GM18867 (cell line): ENCODE data around the gene HCRTR2.
"Not testable (repeated sequence)": the region's sequence is repeated elsewhere in the genome, so short reads cannot be mapped to it uniquely, and the experiment has no call there.

ENCODE experiments used
- ATAC-seq: cut with Tn5 transposase; IDR thresholded peaks from one replicate; pipeline ENCODE4 v1.9.1; 2021; ENCODE audit warnings: mild to moderate bottlenecking, moderate library complexity; ENCODE audit not compliant: unreplicated experiment

HCRTR2 gene

DNA sequence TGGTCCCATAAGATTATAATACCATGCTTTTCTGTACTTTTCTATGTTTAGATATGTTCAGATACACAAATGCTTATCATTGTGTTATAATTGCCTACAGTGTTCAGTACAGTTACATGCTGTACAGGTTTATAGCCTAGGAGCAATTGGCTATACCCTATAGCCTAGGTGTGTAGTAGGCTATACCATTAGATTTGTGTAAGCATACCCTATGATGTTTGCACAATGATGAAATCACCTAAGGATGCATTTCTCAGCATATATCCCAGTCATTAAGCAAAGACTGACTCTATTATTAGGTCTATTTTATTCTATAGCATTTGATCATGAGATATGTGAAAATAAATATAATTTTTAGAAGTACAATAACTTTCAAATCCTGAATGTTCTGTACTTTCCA is 36.6 kb downstream of the HCRTR2 start:
- ATAC-seq: no peak

DNA sequence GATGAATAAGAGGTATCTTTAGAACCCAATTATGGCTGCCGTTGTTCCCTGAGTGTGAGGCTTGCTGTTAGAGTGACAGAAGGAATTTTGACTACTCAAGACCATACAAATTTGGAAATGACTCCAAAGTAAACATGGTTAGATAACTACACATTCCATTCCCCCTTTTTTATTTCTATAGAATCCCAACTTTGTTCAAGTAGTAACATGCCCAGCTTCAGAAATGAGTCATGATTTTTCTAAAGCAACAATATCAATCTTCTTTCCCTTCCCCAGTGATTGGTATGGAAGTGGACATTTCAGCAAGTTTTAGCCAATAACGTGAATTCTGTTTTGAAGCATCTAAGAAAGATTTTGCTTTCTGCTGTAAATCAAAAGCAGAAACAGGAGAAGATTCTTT is 37.8 kb downstream of the HCRTR2 start:
- ATAC-seq: no peak

DNA sequence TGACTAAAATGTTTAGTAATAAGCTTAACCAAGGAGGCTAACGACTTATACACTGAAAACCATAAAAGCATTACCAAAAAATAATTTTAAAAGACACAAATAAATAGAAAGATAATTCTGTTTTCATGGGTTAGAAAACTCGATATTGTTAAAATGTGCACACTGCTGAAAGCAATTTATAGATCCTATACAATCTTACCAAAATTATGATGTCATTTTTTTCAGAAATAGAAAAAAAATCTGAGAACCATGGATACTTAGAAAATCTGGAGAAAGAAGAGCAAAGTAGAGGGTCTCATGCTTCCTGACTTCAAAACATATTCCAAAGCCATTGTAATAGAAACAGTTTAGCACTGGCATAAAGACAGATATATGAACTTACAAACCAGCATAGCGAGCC is 46.6 kb downstream of the HCRTR2 start:
- ATAC-seq: no peak

GRCh38 chr6:55227862-55228261 is 53.5 kb downstream of the HCRTR2 start:
- no peak for ATAC-seq

DNA sequence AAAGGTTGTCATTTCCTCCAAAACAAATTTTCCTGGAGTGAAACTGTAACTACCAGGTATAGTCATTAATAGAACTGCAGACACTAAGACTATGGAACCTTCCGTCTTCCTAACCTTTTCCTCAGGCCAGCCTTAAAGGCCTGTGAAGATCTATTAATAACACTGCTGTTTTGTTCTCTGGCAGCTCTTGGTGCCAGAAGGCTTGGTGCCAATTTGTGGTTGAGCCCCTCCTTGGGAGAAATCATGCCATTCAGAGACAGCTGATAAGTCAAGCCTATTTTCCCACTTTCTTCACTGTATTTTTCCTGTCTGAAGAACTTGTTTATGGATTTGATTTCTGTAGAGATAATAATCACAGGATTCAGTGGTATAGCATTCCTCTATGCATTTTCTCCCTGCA is 64.8 kb downstream of the HCRTR2 start:
- no peak for ATAC-seq

GRCh38 chr6:55240975-55241605 is 66.8 kb downstream of the HCRTR2 start:
- not testable (repeated sequence) for ATAC-seq

GRCh38 chr6:55250400-55250799 is 76.1 kb downstream of the HCRTR2 start:
- ATAC-seq: no peak

DNA sequence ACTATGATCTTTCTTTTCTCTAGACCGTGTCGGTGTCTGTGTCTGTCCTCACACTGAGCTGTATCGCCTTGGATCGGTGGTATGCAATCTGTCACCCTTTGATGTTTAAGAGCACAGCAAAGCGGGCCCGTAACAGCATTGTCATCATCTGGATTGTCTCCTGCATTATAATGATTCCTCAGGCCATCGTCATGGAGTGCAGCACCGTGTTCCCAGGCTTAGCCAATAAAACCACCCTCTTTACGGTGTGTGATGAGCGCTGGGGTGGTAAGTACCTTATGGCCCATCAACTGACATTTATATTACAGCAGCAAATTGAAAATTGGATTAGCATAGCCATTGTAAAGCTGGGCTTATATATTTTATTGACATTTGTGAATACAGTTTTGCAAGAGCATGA is 80.8 kb downstream of the HCRTR2 start:
- no peak for ATAC-seq

DNA sequence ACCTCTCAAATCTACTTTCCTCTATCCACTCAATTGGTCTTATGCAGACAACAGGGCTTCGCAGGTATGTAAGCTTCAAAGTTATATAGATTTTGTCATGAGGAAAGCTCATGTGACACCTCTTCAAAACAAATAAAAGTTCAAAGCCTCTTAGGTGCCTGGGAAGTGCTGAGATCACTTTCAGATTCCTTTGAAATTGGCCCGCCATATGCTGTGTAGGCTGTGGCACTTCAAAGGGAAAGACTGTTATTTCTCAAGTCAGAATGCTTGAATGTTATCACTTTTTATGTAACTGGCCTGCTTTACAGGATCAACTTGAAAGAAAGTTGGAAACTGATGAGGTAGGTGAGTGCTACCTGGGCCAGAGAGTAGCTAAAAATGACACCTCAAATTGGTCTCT is 85.9 kb downstream of the HCRTR2 start:
- no peak for ATAC-seq

DNA sequence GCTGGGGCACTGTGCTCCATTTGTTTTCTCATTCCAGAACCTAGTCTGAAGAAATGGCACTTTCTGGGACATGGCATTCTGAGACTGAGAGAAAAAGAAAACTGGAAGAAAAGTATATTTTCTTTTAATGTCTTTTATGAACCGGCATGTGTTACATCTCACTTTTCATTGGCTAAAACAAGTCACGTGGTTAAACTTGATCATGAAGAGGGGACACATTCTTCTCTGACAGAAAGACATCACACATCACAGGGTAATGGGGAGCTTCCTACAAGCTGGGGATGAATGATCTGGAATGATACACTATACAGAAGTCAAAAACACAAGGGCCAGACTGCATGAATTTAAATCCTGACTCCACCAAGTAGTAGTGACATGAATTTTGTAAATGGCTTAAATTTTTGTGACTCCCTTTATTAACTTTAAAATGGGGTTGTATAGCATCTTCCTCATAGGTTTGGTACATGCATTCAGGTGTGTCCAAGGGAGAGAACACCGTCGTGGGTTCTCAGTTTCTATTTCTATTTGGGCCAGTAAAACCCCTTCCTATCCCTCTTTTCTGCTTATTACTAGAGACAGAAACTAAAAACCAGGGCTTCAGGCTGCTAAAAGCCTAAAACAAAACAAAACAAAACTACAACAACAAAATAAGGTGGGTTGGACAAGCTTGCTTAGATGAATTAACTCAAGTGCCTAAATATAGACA is 91.2 kb downstream of the HCRTR2 start:
- ATAC-seq: no peak

DNA sequence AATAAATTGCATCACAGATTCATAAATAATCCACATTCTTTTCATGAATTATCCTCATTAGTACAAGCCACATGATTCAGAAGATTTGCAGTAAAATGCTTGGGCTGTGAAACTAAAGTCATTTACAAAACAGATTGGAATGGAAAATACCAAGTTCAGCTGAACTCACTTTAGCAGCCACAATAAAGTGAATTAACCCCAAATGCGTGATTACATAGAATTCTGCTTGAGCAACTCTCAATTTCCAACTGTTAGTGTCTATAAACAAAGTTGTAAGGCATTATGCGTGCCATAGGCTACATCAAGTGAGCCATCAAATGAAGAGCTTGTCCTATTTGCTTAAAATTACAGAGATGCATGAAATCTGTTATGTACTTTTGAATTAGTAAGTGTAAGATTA is 92.6 kb downstream of the HCRTR2 start:
- ATAC-seq: no peak

DNA sequence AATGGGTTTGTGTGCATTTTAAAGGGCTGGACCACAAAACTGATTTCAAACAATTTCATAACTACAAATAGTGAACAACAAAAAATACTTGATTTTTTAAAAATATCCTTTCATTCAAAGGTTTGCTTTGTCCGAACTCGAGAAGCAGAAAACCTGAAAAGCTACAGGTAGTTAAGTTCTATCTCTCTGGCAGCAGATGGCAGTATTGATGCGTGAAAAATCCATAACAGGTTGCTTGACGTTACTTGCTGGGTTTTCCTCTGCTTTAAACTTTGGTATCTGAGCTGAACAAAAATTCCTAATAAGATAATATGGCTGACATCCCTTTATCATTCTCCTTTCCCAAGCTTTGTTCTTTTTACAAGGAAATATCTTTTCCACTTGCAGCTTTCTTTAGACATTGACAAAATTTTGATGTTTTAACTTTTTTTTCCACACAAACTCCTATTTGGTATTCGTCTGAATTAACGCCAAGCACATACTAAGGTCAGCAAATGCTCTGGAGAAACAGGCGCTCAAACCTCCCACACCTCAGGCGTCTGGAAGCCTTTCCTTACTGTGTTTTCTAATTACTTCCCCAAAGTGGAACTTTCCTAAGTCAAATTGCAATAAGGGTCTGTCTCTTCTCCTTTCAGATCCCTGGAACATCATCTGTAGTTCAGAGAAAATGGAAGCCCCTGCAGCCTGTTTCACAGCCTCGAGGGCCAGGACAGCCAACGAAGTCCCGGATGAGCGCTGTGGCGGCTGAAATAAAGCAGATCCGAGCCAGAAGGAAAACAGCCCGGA is 102.6 kb downstream of the HCRTR2 start:
- ATAC-seq: peak; percentile 77

DNA sequence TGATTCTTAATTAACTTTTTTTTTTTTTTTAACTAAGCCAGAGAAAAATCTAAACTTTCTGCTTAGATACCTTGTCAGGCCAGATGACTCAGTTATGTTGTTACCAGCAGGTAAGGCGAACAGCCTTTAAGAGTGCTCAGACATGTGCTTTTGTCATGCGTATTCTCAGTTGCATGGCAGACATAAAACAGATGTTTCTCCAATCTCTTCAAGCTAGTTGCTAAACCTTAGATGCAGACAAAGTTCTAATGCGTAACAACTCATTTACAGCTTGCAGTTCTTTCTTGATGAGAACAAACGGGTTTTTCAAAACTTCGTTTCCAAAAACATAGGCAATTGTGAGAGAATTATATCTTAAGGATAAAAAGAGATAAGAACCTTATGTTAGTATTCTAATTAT is 103.3 kb downstream of the HCRTR2 start:
- ATAC-seq: no peak

DNA sequence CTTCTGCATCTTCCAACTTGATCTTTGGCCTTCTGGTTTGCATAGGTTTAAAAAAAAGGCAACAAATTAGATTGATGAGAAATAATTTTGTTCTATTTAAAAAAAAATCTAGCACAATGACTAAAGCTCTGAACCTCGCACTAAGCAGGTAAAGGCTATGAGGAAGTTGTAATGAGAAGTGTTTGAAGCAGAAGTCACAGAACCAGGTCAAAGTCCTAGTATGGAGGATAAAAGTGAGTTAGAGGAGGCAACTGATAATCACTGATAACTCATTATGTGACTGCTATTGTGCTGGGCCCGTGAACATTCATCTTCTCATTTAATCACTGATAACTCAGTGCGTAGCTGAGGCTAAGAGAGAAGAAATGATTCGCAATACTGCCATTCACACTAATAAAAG is 106.9 kb downstream of the HCRTR2 start:
- no peak for ATAC-seq

DNA sequence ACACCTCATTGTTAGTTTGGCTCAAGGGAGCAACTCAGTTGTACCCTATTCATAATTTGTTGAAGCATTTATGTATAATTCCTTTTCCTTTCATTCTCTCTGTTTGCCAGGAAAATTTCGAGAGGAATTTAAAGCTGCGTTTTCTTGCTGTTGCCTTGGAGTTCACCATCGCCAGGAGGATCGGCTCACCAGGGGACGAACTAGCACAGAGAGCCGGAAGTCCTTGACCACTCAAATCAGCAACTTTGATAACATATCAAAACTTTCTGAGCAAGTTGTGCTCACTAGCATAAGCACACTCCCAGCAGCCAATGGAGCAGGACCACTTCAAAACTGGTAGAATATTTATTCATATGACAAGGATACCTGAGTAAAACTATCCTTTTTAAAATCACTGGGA is 107.8 kb downstream of the HCRTR2 start:
- no peak for ATAC-seq

- ATAC-seq: no peak
Observed at GRCh38 chr6:55286824-55287223, 112.5 kb downstream of the HCRTR2 start.

DNA sequence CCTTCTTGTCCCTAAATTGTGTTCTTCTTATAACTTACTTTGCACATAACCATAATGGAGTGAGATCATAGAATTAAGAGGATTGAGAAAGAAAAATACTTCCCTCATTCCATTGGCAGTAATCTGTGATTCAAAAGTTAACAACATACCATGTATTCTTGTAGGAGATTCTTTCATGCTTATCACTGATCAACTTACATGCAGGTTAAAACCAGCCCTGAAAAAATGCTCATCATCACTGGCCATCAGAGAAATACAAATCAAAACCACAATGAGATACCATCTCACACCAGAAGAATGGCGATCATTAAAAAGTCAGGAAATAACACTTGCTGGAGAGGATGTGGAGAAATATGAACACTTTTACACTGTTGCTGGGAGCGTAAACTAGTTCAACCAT is 116.4 kb downstream of the HCRTR2 start:
- ATAC-seq: no peak

- ATAC-seq: no peak
Observed at GRCh38 chr6:55293116-55293515, 118.8 kb downstream of the HCRTR2 start.

DNA sequence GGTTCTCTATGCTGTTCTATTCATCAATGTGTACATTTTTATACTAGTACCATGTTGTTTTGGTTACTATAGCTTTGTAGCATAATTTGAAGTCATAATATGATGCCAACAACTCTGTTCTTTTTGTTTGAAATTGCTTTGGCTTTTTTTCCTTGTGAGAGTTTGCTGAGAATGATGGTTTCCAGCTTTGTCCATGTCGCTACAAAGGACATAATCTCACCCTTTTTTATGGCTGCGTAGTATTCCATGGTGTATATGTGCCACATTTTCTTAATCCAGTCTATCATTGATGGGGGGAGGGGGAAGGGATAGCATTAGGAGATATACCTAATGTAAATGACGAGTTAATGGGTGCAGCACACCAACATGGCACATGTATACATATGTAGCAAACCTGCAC is 122.9 kb downstream of the HCRTR2 start:
- not testable (repeated sequence) for ATAC-seq

GRCh38 chr6:55299286-55299985 is 125.1 kb downstream of the HCRTR2 start:
- ATAC-seq: no peak

GRCh38 chr6:55304747-55305146 is 130.4 kb downstream of the HCRTR2 start:
- no peak for ATAC-seq
